SH-SY5Y (cell line): ENCODE data around the gene IZUMO1.

Experiments
- GATA2 ChIP-seq: IDR thresholded peaks from 2 replicates; pipeline ENCODE4 v1.6.1; 2011; ENCODE audit warnings: mild to moderate bottlenecking, low read depth, low read length
- GATA3 ChIP-seq: IDR thresholded peaks from 2 replicates; pipeline ENCODE4 v1.6.1; 2011; ENCODE audit warnings: low read depth, mild to moderate bottlenecking, low read length, moderate library complexity

IZUMO1 gene

DNA sequence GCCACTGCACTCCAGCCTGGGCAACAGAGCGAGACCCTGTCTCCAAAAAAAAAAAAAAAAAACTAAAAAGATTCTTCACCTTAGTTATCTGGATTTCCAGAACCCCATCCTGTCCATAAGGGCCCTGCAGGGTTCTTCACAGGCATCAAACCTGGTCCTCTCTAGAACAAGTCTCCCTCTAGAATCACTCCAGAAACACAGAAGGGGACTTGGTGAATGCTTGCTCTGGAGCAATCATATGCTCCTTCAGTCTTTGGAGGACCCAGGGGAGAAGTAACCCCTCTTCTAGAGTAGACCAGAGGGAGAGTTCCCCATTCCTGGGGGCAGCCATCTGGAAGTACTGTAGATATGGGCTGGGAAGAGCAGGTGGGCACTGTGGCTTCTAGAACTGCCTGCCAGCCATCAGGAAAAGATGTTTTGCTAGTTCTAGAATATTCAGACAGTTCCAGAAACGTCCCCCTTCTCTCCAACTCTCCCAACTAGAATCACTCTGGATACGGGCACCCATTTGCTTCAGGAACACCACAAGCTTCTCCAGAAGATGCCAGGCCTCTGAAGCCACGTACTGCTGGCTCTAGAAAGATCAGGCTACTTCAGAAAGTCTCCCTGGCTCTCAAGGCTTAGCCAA is 3.0 kb upstream of the IZUMO1 start:
- TF ChIP-seq GATA2 (no peak), GATA3 (no peak)

GRCh38 chr19:48746110-48746509 is 599 bp downstream of the IZUMO1 start:
- TF ChIP-seq GATA3 (no peak), GATA2 (no peak)

DNA sequence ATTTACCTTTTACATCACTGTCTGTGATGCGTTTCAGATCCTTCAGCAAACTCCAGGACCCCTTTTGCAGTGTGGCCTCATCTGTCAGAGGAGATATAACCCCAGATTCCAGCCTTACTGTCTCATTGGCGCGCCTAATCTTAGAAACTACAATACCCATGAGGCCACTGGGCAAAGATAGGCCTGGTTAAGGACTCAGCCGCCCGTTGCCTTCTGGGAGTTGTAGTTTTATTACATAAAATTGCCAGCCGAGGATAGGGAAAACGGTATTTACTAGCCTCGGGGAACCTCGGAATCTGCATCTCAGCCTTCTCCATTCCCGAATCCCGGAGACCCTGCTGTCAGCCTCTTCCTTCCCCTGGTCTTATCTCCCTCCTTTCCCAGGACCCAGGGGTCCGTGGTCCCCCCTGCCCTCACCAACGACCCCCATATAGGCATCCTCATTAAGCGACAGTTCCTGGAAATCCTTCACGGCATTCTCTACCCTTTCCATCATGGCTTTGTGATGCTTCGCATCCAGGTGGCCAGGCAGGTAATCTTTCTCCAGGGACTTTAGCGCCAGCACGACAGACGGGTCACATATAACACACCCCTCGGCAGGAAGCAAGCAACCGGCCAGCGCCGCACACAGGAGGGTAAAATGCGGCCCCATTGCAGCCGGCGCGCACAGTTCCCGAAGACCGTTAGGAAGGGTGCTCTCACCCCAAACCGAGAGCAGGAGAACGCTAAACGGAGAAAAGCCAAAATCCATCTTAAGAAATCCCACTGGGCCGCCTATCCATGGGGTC is 1.3 kb downstream of the IZUMO1 start:
- TF ChIP-seq GATA3 (no peak), GATA2 (no peak)

GRCh38 chr19:48742096-48742495 is 4.6 kb downstream of the IZUMO1 start:
- TF ChIP-seq GATA3 = no peak

- TF ChIP-seq GATA3 (no peak), GATA2 (no peak)
Observed at GRCh38 chr19:48741129-48741999, 5.3 kb downstream of the IZUMO1 start.

DNA sequence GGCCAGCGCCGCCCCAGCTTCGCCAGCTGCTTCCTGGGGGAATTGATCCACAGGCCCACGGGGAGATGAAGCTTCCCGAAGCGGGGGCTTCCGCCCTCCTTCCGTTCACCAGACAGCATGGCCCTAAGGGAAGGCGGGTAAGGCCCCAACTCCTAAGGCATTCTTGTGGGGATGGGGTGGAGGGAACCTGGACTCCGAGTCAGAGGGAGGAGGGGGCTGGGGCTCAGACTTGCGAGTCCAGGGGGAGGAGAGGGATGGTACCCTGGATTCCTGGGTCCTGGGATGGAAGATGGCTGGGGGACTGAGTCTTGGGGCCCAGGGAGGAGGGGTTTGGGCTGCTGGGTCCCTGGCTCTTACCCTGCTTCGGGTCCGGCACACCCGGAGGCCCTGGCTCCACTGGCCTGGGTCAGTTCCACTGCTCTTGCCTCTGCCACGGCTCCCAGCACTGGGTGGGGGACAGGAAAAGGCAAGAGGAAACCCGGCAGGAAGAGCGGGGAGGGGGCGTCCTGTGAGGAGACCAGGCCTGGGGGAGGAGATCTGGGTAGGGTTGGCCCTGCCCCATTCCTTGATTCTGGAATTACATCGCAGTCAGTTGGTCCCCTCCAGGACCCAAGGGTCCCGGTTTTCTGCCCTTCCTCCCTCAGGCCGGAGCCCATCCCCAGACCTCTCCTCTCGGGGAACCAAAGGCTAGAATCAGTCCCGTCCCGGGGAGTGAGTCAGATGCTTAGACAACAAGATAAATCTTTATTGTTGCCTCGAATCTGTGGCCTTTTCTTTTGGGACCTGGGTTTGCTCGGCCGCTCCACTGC is 6.3 kb downstream of the IZUMO1 start, which contains the start of gene RASIP1:
Gene RASIP1, minus strand, starts transcription at position 447 of the 809 bp plus-strand sequence. Its CDS starts 328 bp downstream, at position 119.
- TF ChIP-seq GATA2 (no peak), GATA3 (no peak)

- TF ChIP-seq GATA2 (no peak), GATA3 (no peak)
Observed at GRCh38 chr19:48739404-48740163, 7.1 kb downstream of the IZUMO1 start.

DNA sequence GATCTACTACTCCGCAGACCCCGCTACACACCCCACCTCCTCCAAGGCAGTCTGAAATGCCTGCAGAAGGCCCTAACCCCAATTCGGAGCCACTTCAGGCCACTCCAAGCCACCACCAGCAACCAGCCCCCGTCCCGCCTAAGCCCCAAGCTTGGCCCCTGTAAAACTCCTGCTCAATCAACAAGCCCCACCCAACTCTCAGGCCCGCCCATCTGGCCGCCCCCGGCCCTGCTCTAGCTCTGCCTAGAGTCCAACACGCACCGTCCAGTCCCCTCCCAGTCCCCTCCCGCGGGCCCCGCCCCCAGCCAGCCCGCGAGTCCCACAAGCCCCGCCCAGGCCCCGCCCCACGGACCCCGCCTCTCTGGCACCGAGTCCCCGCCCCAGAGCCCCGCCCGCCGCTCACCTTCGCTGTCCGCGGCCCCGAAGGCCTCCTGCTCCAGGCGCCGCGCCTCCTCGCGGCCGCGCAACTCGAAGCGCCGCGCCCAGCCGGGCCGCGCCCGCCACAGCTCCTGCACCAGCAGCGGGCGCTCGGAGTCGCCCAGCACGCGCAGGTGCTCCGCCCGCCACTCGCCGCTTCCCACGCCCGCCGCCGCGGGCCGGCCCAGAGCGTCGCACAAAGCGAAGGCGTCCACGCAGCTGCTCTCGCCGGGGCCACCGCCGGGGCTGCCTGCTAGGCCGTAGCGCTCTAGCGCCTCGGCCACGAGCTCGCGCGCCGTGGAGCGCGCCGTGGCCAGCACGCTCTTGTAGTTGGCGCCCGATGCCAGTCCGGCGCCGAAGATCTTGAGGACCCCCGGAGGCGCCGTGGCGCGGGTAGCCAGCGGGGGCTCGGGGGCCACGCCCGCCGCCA is 7.9 kb downstream of the IZUMO1 start:
- TF ChIP-seq GATA3 (no peak), GATA2 (no peak)

GRCh38 chr19:48737360-48737998 is 9.2 kb downstream of the IZUMO1 start:
- TF ChIP-seq GATA3 (no peak), GATA2 (no peak)

DNA sequence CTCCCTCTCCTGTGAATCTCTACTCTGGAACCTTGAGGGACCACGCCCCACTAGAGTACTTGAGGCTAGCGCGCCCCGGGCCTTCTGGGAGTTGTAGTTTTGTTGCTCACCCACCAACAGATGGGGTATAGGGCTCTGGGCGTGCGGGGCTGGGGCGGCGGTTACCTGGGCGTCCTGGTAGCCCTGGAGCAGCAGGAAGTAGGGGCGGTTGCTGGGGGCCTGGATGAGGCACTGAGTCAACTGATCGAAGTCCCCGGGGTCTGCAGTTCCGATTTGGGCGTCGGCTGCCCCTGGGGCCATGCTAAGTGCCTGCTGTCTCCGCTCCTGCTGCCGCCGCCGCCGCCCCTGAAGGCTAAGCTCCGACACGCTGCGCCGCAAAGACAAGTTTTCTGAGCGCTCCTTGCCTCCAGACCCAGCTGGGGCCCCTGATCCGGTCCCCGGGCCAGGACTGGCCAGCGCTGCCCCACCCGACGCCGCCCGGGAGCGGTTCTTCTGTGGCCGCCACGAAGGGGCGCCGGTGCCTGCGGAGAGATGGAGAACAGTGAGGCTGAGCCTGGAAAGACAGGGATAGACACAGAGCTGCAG is 11.6 kb downstream of the IZUMO1 start:
- TF ChIP-seq GATA2 = no peak

DNA sequence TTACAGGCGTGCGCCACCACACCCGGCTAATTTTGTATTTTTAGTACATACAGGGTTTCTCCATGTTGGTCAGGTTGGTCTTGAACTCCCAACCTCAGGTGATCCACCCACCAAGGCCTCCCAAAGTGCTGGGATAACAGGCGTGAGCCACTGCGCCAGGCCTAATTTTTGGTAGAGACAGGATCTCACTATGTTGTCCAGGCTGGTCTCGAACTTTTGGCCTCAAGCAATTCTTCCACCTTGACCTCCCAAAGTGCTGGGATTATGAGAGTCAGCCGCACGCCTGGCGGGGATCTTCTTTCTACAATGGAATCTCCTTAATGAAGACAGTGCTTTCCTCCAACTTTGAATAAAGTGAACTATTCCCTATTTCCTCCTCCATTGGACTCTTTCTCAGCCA is 12.1 kb downstream of the IZUMO1 start:
- no peak for TF ChIP-seq GATA2
- TF ChIP-seq GATA3 = no peak
